C4-2B (cell line): ENCODE measurements around the gene CASP3.

ENCODE experiments used
- ZFX ChIP-seq: fragments of 450-650 bp; IDR thresholded peaks from 2 replicates; pipeline ENCODE4 v1.6.1; 2017
- TF ChIP-seq, protein P1 (sequence below): fragments of 450-650 bp; conservative IDR thresholded peaks from 2 replicates; pipeline ENCODE4 v1.5.1; 2017; ENCODE audit warnings: mild to moderate bottlenecking

DNA sequence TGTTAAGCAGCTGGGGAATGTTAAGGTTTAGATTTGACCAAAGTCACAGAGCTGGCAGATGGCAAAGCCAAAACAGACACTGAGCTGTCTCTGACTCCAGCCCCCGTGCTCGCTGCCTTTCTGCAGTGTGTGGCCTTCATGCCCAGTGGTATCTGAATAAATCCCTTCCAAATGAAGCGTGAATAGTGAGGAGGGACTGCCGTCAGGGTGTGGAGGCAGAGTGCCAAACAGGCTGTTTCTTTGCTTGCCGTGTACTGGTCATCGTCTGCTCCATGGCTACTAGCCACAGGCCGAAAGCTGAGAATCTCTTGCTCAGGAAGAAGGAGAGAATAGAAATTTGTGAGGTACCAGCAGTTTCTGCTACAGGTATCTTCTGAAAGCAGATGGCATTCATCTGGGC is 20.0 kb upstream of the CASP3 start:
- TF ChIP-seq, protein P1, sequence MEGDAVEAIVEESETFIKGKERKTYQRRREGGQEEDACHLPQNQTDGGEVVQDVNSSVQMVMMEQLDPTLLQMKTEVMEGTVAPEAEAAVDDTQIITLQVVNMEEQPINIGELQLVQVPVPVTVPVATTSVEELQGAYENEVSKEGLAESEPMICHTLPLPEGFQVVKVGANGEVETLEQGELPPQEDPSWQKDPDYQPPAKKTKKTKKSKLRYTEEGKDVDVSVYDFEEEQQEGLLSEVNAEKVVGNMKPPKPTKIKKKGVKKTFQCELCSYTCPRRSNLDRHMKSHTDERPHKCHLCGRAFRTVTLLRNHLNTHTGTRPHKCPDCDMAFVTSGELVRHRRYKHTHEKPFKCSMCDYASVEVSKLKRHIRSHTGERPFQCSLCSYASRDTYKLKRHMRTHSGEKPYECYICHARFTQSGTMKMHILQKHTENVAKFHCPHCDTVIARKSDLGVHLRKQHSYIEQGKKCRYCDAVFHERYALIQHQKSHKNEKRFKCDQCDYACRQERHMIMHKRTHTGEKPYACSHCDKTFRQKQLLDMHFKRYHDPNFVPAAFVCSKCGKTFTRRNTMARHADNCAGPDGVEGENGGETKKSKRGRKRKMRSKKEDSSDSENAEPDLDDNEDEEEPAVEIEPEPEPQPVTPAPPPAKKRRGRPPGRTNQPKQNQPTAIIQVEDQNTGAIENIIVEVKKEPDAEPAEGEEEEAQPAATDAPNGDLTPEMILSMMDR: no peak
- no peak for TF ChIP-seq ZFX
